H9 (cell line): ENCODE results near the gene ROR1. TPM values are rescaled to one million over a fixed set of nuclear protein-coding genes. Genes with fewer than 3 reads are reported as not detected.

Experiments
- DNase-seq: peaks from one replicate; pipeline ENCODE4 v3.0.0-alpha.2; 2017
- H2AFZ ChIP-seq: one replicate; pipeline ENCODE4 v1.6.1; 2013; ENCODE audit warnings: mild to moderate bottlenecking, low read length, control low read depth, moderate library complexity
- H2AK5ac ChIP-seq: 2 replicates; pipeline ENCODE4 v1.6.1; 2013; ENCODE audit warnings: low read length, control low read depth, mixed read lengths; ENCODE audit not compliant: insufficient read length
- H2BK120ac ChIP-seq: one replicate; pipeline ENCODE4 v1.6.1; 2013; ENCODE audit warnings: low read depth, mild to moderate bottlenecking, low read length, control low read depth, inconsistent platforms; ENCODE audit not compliant: poor library complexity, severe bottlenecking
- H2BK12ac ChIP-seq: 2 replicates; pipeline ENCODE4 v1.6.1; 2013; ENCODE audit warnings: low read length, control low read depth, mixed read lengths, low read depth; ENCODE audit not compliant: insufficient read length
- H2BK15ac ChIP-seq: 2 replicates; pipeline ENCODE4 v1.6.1; 2013; ENCODE audit warnings: low read depth, low read length, control low read depth
- H2BK20ac ChIP-seq: one replicate; pipeline ENCODE4 v1.6.1; 2013; ENCODE audit warnings: low read depth, mild to moderate bottlenecking, low read length, control low read depth, inconsistent platforms; ENCODE audit not compliant: poor library complexity, severe bottlenecking
- H2BK5ac ChIP-seq: 2 replicates; pipeline ENCODE4 v1.6.1; 2013; ENCODE audit warnings: low read length, control low read depth, mixed read lengths; ENCODE audit not compliant: insufficient read length
- H3K14ac ChIP-seq: 2 replicates; pipeline ENCODE4 v1.6.1; 2013; ENCODE audit warnings: low read length, control low read depth; ENCODE audit not compliant: insufficient read depth
- H3K18ac ChIP-seq: 2 replicates; pipeline ENCODE4 v1.6.1; 2013; ENCODE audit warnings: low read depth, mild to moderate bottlenecking, mixed read lengths, low read length, control low read depth; ENCODE audit not compliant: insufficient read length
- H3K23ac ChIP-seq: 2 replicates; pipeline ENCODE4 v1.6.1; 2013; ENCODE audit warnings: low read length, control low read depth, mixed read lengths, low read depth; ENCODE audit not compliant: insufficient read length
- H3K23me2 ChIP-seq: 2 replicates; pipeline ENCODE4 v1.6.1; 2013; ENCODE audit warnings: low read depth, mild to moderate bottlenecking, mixed read lengths, low read length, control low read depth; ENCODE audit not compliant: insufficient read length, poor library complexity, severe bottlenecking
- H3K27ac ChIP-seq: 2 replicates; pipeline ENCODE4 v1.5.1; 2013; ENCODE audit warnings: low read length, control low read depth, mixed read lengths, low read depth; ENCODE audit not compliant: insufficient read length
- H3K27me3 ChIP-seq: 2 replicates; pipeline ENCODE4 v1.6.1; 2013; ENCODE audit warnings: low read length, control low read depth, inconsistent platforms; ENCODE audit not compliant: insufficient read depth
- H3K4ac ChIP-seq: 2 replicates; pipeline ENCODE4 v1.6.1; 2013; ENCODE audit warnings: low read depth, mild to moderate bottlenecking, control low read depth, inconsistent platforms, low read length, moderate library complexity
- H3K4me1 ChIP-seq: 2 replicates; pipeline ENCODE4 v1.6.1; 2013; ENCODE audit warnings: low read length, control low read depth, inconsistent platforms; ENCODE audit not compliant: insufficient read depth
- H3K4me2 ChIP-seq: 2 replicates; pipeline ENCODE4 v1.6.1; 2013; ENCODE audit warnings: low read length, control low read depth, mixed read lengths; ENCODE audit not compliant: insufficient read length, insufficient read depth
- H3K56ac ChIP-seq: 2 replicates; pipeline ENCODE4 v1.6.1; 2013; ENCODE audit warnings: low read depth, mild to moderate bottlenecking, mixed read lengths, low read length, control low read depth; ENCODE audit not compliant: insufficient read length
- H3K79me1 ChIP-seq: 2 replicates; pipeline ENCODE4 v1.6.1; 2013; ENCODE audit warnings: low read depth, mild to moderate bottlenecking, moderate library complexity, low read length, control low read depth, inconsistent platforms; ENCODE audit not compliant: insufficient read depth, poor library complexity, severe bottlenecking
- H3K79me2 ChIP-seq: 2 replicates; pipeline ENCODE4 v1.6.1; 2013; ENCODE audit warnings: low read length, control low read depth, inconsistent platforms; ENCODE audit not compliant: insufficient read depth
- H3K9ac ChIP-seq: 2 replicates; pipeline ENCODE4 v1.6.1; 2013; ENCODE audit warnings: low read length, control low read depth, mixed read lengths; ENCODE audit not compliant: insufficient read length; ENCODE audit errors: extremely low read depth
- H3K9me3 ChIP-seq: one replicate; pipeline ENCODE4 v1.6.1; 2013; ENCODE audit warnings: low read depth, low read length, inconsistent platforms; ENCODE audit not compliant: control insufficient read depth
- H3T11ph ChIP-seq: one replicate; pipeline ENCODE4 v1.6.1; 2013; ENCODE audit warnings: mild to moderate bottlenecking, low read length, control low read depth, inconsistent platforms
- H4K20me1 ChIP-seq: one replicate; pipeline ENCODE4 v1.6.1; 2013; ENCODE audit not compliant: control insufficient read depth, insufficient read length, insufficient read depth
- H4K5ac ChIP-seq: 2 replicates; pipeline ENCODE4 v1.6.1; 2013; ENCODE audit warnings: low read depth, mild to moderate bottlenecking, mixed read lengths, low read length, control low read depth; ENCODE audit not compliant: insufficient read length
- H4K8ac ChIP-seq: replicated peaks from 2 replicates; pipeline ENCODE4 v1.6.1; 2013; ENCODE audit warnings: low read length, control low read depth, mixed read lengths, low read depth; ENCODE audit not compliant: insufficient read length
- H4K91ac ChIP-seq: 2 replicates; pipeline ENCODE4 v1.6.1; 2013; ENCODE audit warnings: low read depth, mild to moderate bottlenecking, moderate library complexity, mixed read lengths, low read length, control low read depth; ENCODE audit not compliant: insufficient read length
- H3K27ac Mint-ChIP-seq, 3 experiments: 2 replicates in 2 of 3; 3 replicates in 1 of 3; pipeline ENCODE4 v1.8.0; 2020 to 2021; ENCODE audit warnings: mixed read lengths in 3 of 3, mild to moderate bottlenecking in 1 of 3, moderate library complexity in 1 of 3
- H3K27me3 Mint-ChIP-seq: 2 replicates; pipeline ENCODE4 v1.8.0; 2021; ENCODE audit warnings: low read depth, mild to moderate bottlenecking, moderate library complexity, mixed read lengths
- H3K36me3 Mint-ChIP-seq, 3 experiments: 2 replicates in 2 of 3; 3 replicates in 1 of 3; pipeline ENCODE4 v1.8.0; 2020 to 2021; ENCODE audit warnings: low read depth in 3 of 3, mixed read lengths in 3 of 3; ENCODE audit not compliant: insufficient read depth in 1 of 3
- H3K4me1 Mint-ChIP-seq, 2 experiments: 2 replicates each; pipeline ENCODE4 v1.8.0; 2020; ENCODE audit warnings: mixed read lengths in 2 of 2
- H3K4me3 Mint-ChIP-seq, 2 experiments: 2 replicates in 1 of 2; 3 replicates in 1 of 2; pipeline ENCODE4 v1.8.0; 2020 to 2021; ENCODE audit warnings: mild to moderate bottlenecking in 2 of 2, mixed read lengths in 2 of 2, moderate library complexity in 1 of 2
- H3K9me3 Mint-ChIP-seq, 2 experiments: 2 replicates in 1 of 2; 3 replicates in 1 of 2; pipeline ENCODE4 v1.8.0; 2020; ENCODE audit warnings: mild to moderate bottlenecking in 2 of 2, mixed read lengths in 2 of 2, moderate library complexity in 1 of 2
- WGBS: extraction: QIAGEN DNeasy Blood & Tissue Kit; methylation state at CpG from one replicate; pipeline ENCODE4 v1.1.7; 2013; ENCODE audit warnings: missing lambda C conversion rate, low lambda C conversion rate, mixed read lengths; ENCODE audit not compliant: insufficient read length; ENCODE audit errors: extremely low coverage; 5-methylcytosine and 5-hydroxymethylcytosine counted together
- total RNA-seq: library from RNA; stranded (reverse); gene quantifications from 2 replicates; pipeline ENCODE4 v1.2.1, GENCODE V29; 2021
- TF ChIP-seq, protein P1 (sequence below): fragments of 200-600 bp; sonication (generic); conservative IDR thresholded peaks from 3 replicates; pipeline ENCODE4 v1.8.0; 2021; ENCODE audit warnings: antibody characterized with exemption, mild to moderate bottlenecking

The ROR1 gene
- total RNA-seq, 1 experiment from 2014 or later: 75.9 TPM

DNA sequence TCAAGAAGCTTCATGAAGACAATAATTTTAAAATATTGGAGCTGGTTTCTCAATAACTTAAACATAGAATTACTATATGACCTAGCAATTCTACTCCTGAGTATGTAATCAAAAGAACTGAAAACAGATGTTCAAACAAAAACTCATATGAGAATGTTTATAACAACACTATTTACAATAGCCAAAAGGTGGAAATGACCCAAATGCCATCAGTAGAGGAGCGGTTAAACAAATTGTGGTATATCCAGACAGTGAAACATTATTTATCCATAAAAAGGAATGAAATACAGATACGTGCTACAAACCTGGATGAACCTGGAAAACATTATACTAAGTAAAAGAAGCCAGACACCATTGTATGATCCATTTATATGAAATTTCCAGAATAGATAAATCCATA is 366.8 kb downstream of the ROR1 start:
- TF ChIP-seq, protein P1, sequence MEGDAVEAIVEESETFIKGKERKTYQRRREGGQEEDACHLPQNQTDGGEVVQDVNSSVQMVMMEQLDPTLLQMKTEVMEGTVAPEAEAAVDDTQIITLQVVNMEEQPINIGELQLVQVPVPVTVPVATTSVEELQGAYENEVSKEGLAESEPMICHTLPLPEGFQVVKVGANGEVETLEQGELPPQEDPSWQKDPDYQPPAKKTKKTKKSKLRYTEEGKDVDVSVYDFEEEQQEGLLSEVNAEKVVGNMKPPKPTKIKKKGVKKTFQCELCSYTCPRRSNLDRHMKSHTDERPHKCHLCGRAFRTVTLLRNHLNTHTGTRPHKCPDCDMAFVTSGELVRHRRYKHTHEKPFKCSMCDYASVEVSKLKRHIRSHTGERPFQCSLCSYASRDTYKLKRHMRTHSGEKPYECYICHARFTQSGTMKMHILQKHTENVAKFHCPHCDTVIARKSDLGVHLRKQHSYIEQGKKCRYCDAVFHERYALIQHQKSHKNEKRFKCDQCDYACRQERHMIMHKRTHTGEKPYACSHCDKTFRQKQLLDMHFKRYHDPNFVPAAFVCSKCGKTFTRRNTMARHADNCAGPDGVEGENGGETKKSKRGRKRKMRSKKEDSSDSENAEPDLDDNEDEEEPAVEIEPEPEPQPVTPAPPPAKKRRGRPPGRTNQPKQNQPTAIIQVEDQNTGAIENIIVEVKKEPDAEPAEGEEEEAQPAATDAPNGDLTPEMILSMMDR: no peak
- Histone ChIP-seq H3K27ac (no peak overlapping the region), H2AFZ (no peak overlapping the region), H2BK20ac (no peak overlapping the region), H2BK12ac (no peak overlapping the region), H4K91ac (no peak overlapping the region), H3K9me3 (no peaks in the 10 kb centered on the region), H2BK5ac (no peak overlapping the region), H4K5ac (no peak overlapping the region), H3K79me1 (no peaks in the 10 kb centered on the region), H3T11ph (no peak overlapping the region), H3K18ac (no peak overlapping the region), H3K56ac (no peak overlapping the region), H2BK120ac (no peak overlapping the region), H4K20me1 (no peaks in the 10 kb centered on the region), H2AK5ac (no peak overlapping the region), H3K4me1 (no peaks in the 10 kb centered on the region), H3K14ac (no peak overlapping the region), H3K4me2 (no peak overlapping the region), H3K27me3 (no peaks in the 10 kb centered on the region), H3K9ac (no peak overlapping the region), H2BK15ac (no peak overlapping the region), H3K23me2 (no peaks in the 10 kb centered on the region), H4K8ac (no peak overlapping the region), H3K4ac (no peak overlapping the region), H3K23ac (no peak overlapping the region), H3K79me2 (no peaks in the 10 kb centered on the region)
- Mint-ChIP-seq H3K36me3 (peaks cover 45 to 71% (median 67%) of the 10 kb centered on the region in 3 experiments), H3K9me3 (no peaks in the 10 kb centered on the region), H3K27ac (no peak overlapping the region), H3K27me3 (no peaks in the 10 kb centered on the region), H3K4me1 (peaks cover 8 to 13% of the 10 kb centered on the region in 2 experiments), H3K4me3 (no peak overlapping the region)
- DNase-seq: no peak
- WGBS: no CpG with 5 or more reads among the region's 2 CpGs
